Breast epithelium (tissue), 3 donors: ENCODE data around the gene PLCH1.

Experiments
- POLR2AphosphoS5 ChIP-seq, 3 donors: sonication (generic); formaldehyde crosslinking; IDR thresholded peaks; one replicate each; pipeline ENCODE4 v1.6.1; 2017; ENCODE audit warnings: antibody characterized with exemption in 3 of 3
- TF ChIP-seq, protein P1 (sequence below), 3 donors: fragments of 450-650 bp; IDR thresholded peaks; one replicate each; pipeline ENCODE4 v1.5.1; 2016 to 2017; ENCODE audit warnings: antibody characterized with exemption in 3 of 3, mild to moderate bottlenecking in 3 of 3, moderate library complexity in 3 of 3

DNA sequence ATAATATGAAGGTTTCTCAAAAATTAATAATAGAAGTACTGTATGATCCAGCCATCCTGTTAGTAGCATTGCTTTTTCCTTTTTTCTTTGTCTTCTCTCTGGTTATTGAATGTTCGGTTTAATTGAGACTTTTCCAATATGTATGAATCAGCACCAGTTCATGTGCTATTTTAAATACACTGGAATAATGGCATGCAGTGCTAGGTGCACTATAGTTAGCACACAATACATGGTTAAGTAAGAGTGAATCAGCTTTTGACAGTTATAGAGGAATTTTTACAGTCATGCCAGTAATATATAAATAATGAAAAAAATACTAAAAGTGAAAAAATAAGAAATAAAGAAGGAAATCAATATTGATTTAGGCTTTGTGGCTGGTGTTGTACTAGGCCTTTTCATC is 337.5 kb downstream of the PLCH1 start:
- TF ChIP-seq, protein P1, sequence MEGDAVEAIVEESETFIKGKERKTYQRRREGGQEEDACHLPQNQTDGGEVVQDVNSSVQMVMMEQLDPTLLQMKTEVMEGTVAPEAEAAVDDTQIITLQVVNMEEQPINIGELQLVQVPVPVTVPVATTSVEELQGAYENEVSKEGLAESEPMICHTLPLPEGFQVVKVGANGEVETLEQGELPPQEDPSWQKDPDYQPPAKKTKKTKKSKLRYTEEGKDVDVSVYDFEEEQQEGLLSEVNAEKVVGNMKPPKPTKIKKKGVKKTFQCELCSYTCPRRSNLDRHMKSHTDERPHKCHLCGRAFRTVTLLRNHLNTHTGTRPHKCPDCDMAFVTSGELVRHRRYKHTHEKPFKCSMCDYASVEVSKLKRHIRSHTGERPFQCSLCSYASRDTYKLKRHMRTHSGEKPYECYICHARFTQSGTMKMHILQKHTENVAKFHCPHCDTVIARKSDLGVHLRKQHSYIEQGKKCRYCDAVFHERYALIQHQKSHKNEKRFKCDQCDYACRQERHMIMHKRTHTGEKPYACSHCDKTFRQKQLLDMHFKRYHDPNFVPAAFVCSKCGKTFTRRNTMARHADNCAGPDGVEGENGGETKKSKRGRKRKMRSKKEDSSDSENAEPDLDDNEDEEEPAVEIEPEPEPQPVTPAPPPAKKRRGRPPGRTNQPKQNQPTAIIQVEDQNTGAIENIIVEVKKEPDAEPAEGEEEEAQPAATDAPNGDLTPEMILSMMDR (IDR thresholded peaks at IDR 0.05): no peak
- no peak for TF ChIP-seq POLR2AphosphoS5 (IDR thresholded peaks at IDR 0.05)
